Measurements from ENCODE around the gene SEC16A.

Gene SEC16A

GRCh38 chr9:136511670-136512592 is 29.1 kb upstream of the SEC16A start:
- H3K9me3 Mint-ChIP-seq (ENCODE audit: low read depth), result no peaks in the 10 kb centered on the region
- H3K4me1 Mint-ChIP-seq (ENCODE audit: low read depth), result no peaks in the 10 kb centered on the region
- H3K36me3 Mint-ChIP-seq, result no peaks in the 10 kb centered on the region
- no peaks in the 10 kb centered on the region for H3K27me3 Mint-ChIP-seq
- H3K4me3 Mint-ChIP-seq, result no peak overlapping the region
- H3K27ac Mint-ChIP-seq, result no peak overlapping the region

GRCh38 chr9:136511144-136511669 is 28.4 kb upstream of the SEC16A start:
- Mint-ChIP-seq H3K27ac (no peak overlapping the region), H3K36me3 (no peaks in the 10 kb centered on the region), H3K27me3 (no peaks in the 10 kb centered on the region), H3K4me3 (no peak overlapping the region), H3K4me1 (ENCODE audit: low read depth) (no peaks in the 10 kb centered on the region), H3K9me3 (ENCODE audit: low read depth) (no peaks in the 10 kb centered on the region)

- no peaks in the 10 kb centered on the region for H3K4me1 Mint-ChIP-seq (ENCODE audit: low read depth)
- no peak overlapping the region for H3K27ac Mint-ChIP-seq
- no peaks in the 10 kb centered on the region for H3K36me3 Mint-ChIP-seq
- no peaks in the 10 kb centered on the region for H3K9me3 Mint-ChIP-seq (ENCODE audit: low read depth)
- no peak overlapping the region for H3K4me3 Mint-ChIP-seq
- H3K27me3 Mint-ChIP-seq, result no peaks in the 10 kb centered on the region
Measured at GRCh38 chr9:136510561-136510960, 27.7 kb upstream of the SEC16A start.

- no peaks in the 10 kb centered on the region for H3K4me1 Mint-ChIP-seq (ENCODE audit: low read depth)
- H3K4me3 Mint-ChIP-seq, result no peak overlapping the region
- no peak overlapping the region for H3K27ac Mint-ChIP-seq
- no peaks in the 10 kb centered on the region for H3K27me3 Mint-ChIP-seq
- H3K36me3 Mint-ChIP-seq, result no peaks in the 10 kb centered on the region
- H3K9me3 Mint-ChIP-seq (ENCODE audit: low read depth), result no peaks in the 10 kb centered on the region
Measured at GRCh38 chr9:136509549-136509948, 26.7 kb upstream of the SEC16A start.

- H3K9me3 Mint-ChIP-seq (ENCODE audit: low read depth), result no peaks in the 10 kb centered on the region
- H3K27me3 Mint-ChIP-seq, result no peaks in the 10 kb centered on the region
- no peaks in the 10 kb centered on the region for H3K4me1 Mint-ChIP-seq (ENCODE audit: low read depth)
- H3K4me3 Mint-ChIP-seq, result no peak overlapping the region
- H3K27ac Mint-ChIP-seq, result no peak overlapping the region
- no peaks in the 10 kb centered on the region for H3K36me3 Mint-ChIP-seq
Measured at GRCh38 chr9:136508729-136509500, 26.1 kb upstream of the SEC16A start.

GRCh38 chr9:136507992-136508375 is 25.1 kb upstream of the SEC16A start:
- Mint-ChIP-seq H3K9me3 (ENCODE audit: low read depth) (no peaks in the 10 kb centered on the region), H3K27ac (no peak overlapping the region), H3K4me3 (no peak overlapping the region), H3K36me3 (no peaks in the 10 kb centered on the region), H3K4me1 (ENCODE audit: low read depth) (no peaks in the 10 kb centered on the region), H3K27me3 (no peaks in the 10 kb centered on the region)

- H3K4me1 Mint-ChIP-seq (ENCODE audit: low read depth), result no peaks in the 10 kb centered on the region
- H3K4me3 Mint-ChIP-seq, result no peak overlapping the region
- no peaks in the 10 kb centered on the region for H3K36me3 Mint-ChIP-seq
- H3K27ac Mint-ChIP-seq, result no peak overlapping the region
- H3K9me3 Mint-ChIP-seq (ENCODE audit: low read depth), result no peaks in the 10 kb centered on the region
- H3K27me3 Mint-ChIP-seq, result no peaks in the 10 kb centered on the region
Measured at GRCh38 chr9:136507221-136507991, 24.6 kb upstream of the SEC16A start.

- H3K27ac Mint-ChIP-seq, result no peak overlapping the region
- H3K9me3 Mint-ChIP-seq (ENCODE audit: low read depth), result no peaks in the 10 kb centered on the region
- no peaks in the 10 kb centered on the region for H3K4me1 Mint-ChIP-seq (ENCODE audit: low read depth)
- H3K4me3 Mint-ChIP-seq, result no peak overlapping the region
- no peaks in the 10 kb centered on the region for H3K36me3 Mint-ChIP-seq
- no peaks in the 10 kb centered on the region for H3K27me3 Mint-ChIP-seq
Measured at GRCh38 chr9:136506425-136506824, 23.6 kb upstream of the SEC16A start.

GRCh38 chr9:136505406-136506403 is 22.9 kb upstream of the SEC16A start:
- Mint-ChIP-seq H3K36me3 (no peaks in the 10 kb centered on the region), H3K27me3 (no peaks in the 10 kb centered on the region), H3K4me1 (ENCODE audit: low read depth) (no peaks in the 10 kb centered on the region), H3K4me3 (no peak overlapping the region), H3K9me3 (ENCODE audit: low read depth) (no peaks in the 10 kb centered on the region), H3K27ac (no peak overlapping the region)

- H3K27me3 Mint-ChIP-seq, result no peaks in the 10 kb centered on the region
Measured at GRCh38 chr9:136504512-136505348, 21.9 kb upstream of the SEC16A start.

GRCh38 chr9:136502940-136503550 is 20.2 kb upstream of the SEC16A start:
- no peak overlapping the region for H3K27ac Mint-ChIP-seq
- H3K4me3 Mint-ChIP-seq, result no peak overlapping the region
- H3K27me3 Mint-ChIP-seq, result no peaks in the 10 kb centered on the region
- H3K9me3 Mint-ChIP-seq (ENCODE audit: low read depth), result no peaks in the 10 kb centered on the region
- H3K4me1 Mint-ChIP-seq (ENCODE audit: low read depth), result no peaks in the 10 kb centered on the region
- no peaks in the 10 kb centered on the region for H3K36me3 Mint-ChIP-seq

More at GRCh38 chr9:136504512-136505348, 21.9 kb upstream of the SEC16A start:
- no peak overlapping the region for H3K4me3 Mint-ChIP-seq
- no peaks in the 10 kb centered on the region for H3K4me1 Mint-ChIP-seq (ENCODE audit: low read depth)
- H3K27ac Mint-ChIP-seq, result no peak overlapping the region
- no peaks in the 10 kb centered on the region for H3K9me3 Mint-ChIP-seq (ENCODE audit: low read depth)
- H3K36me3 Mint-ChIP-seq, result no peaks in the 10 kb centered on the region

GRCh38 chr9:136502196-136502595 is 19.4 kb upstream of the SEC16A start:
- H3K4me3 Mint-ChIP-seq, result no peak overlapping the region
- no peak overlapping the region for H3K27ac Mint-ChIP-seq
- no peaks in the 10 kb centered on the region for H3K36me3 Mint-ChIP-seq
- H3K27me3 Mint-ChIP-seq, result no peaks in the 10 kb centered on the region
- no peaks in the 10 kb centered on the region for H3K4me1 Mint-ChIP-seq (ENCODE audit: low read depth)
- H3K9me3 Mint-ChIP-seq (ENCODE audit: low read depth), result no peaks in the 10 kb centered on the region

GRCh38 chr9:136501686-136502085 is 18.8 kb upstream of the SEC16A start:
- Mint-ChIP-seq H3K4me1 (ENCODE audit: low read depth) (no peaks in the 10 kb centered on the region), H3K9me3 (ENCODE audit: low read depth) (no peaks in the 10 kb centered on the region), H3K4me3 (no peak overlapping the region), H3K36me3 (no peaks in the 10 kb centered on the region), H3K27me3 (no peaks in the 10 kb centered on the region), H3K27ac (no peak overlapping the region)

All from activated naive CD8-positive, alpha-beta T cell (primary cell).